Measurements from ENCODE around the gene GTSF1L.

DNA sequence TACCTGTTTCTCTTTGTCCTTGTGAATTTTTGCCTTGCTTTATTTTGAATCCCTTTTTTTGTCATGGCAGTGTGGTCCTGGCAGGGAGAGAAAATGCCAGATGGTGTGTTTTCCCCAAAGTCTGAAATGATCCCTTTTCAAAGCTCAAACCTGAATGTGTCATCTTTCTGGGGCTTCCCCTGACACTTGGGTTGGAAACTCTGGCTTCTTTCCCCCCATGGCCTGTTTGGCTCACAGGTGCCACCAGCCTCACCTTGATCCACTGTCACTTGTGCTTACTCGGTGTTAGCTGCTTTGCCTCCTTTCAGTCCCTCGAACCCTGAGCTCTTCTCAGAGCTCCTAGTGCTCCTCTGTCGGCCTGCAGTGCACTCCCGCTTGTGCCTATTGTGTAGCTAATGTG, 37.6 kb downstream of the GTSF1L start:
- TF ChIP-seq, protein P1, sequence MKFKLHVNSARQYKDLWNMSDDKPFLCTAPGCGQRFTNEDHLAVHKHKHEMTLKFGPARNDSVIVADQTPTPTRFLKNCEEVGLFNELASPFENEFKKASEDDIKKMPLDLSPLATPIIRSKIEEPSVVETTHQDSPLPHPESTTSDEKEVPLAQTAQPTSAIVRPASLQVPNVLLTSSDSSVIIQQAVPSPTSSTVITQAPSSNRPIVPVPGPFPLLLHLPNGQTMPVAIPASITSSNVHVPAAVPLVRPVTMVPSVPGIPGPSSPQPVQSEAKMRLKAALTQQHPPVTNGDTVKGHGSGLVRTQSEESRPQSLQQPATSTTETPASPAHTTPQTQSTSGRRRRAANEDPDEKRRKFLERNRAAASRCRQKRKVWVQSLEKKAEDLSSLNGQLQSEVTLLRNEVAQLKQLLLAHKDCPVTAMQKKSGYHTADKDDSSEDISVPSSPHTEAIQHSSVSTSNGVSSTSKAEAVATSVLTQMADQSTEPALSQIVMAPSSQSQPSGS (CRISPR knock-in tag; IDR thresholded peaks at IDR 0.05; ENCODE audit: borderline replicate concordance, low read depth) = no peak
- TF ChIP-seq, protein P2, sequence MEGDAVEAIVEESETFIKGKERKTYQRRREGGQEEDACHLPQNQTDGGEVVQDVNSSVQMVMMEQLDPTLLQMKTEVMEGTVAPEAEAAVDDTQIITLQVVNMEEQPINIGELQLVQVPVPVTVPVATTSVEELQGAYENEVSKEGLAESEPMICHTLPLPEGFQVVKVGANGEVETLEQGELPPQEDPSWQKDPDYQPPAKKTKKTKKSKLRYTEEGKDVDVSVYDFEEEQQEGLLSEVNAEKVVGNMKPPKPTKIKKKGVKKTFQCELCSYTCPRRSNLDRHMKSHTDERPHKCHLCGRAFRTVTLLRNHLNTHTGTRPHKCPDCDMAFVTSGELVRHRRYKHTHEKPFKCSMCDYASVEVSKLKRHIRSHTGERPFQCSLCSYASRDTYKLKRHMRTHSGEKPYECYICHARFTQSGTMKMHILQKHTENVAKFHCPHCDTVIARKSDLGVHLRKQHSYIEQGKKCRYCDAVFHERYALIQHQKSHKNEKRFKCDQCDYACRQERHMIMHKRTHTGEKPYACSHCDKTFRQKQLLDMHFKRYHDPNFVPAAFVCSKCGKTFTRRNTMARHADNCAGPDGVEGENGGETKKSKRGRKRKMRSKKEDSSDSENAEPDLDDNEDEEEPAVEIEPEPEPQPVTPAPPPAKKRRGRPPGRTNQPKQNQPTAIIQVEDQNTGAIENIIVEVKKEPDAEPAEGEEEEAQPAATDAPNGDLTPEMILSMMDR (IDR thresholded peaks at IDR 0.05) = no peak
- TF ChIP-seq, protein P3, sequence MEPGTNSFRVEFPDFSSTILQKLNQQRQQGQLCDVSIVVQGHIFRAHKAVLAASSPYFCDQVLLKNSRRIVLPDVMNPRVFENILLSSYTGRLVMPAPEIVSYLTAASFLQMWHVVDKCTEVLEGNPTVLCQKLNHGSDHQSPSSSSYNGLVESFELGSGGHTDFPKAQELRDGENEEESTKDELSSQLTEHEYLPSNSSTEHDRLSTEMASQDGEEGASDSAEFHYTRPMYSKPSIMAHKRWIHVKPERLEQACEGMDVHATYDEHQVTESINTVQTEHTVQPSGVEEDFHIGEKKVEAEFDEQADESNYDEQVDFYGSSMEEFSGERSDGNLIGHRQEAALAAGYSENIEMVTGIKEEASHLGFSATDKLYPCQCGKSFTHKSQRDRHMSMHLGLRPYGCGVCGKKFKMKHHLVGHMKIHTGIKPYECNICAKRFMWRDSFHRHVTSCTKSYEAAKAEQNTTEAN (CRISPR knock-in tag; IDR thresholded peaks at IDR 0.05) = no peak
